UCSD-AML1 (cell line): ENCODE results near the gene SMARCC1.

Source experiments
- DNase-seq: peaks from one replicate; lab custom pipeline; 2025; ENCODE audit not compliant: unreplicated experiment; lab: John Stamatoyannopoulos, UW

SMARCC1 gene

DNA sequence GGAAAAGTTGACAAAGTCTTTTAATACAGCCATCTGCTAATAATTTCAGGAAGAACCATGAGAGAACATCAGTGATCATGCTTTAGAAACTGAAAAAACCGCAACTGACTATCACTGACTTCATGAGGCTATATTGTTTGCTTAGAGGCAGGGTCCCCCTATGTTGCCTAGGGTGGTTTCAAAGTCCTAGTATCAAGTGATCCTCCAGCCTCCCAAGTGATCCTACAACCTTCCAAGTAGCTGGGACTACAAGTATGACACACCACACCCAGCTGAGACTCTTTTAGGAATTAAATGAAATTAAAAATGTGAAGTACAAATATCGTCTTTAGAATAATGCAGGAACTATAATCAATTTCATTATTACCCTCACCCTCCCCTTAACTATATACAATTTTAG is 144.8 kb downstream of the SMARCC1 start:
- DNase-seq = no peak

DNA sequence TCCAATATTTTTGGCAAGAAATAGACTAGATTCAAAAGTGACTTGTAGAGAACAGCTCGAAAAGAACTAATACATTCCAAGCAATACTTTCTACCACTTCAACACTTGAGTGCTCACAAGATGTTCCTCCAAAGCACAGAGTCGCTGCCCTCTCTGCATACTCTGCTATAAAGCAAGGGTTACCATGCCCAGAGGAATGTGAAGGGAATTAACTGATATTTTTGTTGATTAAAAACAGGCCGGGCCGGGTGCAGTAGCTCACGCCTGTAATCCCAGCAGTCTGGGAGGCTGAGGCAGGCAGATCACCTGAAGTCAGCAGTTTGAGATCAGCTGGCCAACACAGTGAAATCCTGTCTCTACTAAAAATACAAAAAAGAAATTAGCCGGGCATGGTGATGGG is 145.5 kb downstream of the SMARCC1 start:
- DNase-seq = no peak

DNA sequence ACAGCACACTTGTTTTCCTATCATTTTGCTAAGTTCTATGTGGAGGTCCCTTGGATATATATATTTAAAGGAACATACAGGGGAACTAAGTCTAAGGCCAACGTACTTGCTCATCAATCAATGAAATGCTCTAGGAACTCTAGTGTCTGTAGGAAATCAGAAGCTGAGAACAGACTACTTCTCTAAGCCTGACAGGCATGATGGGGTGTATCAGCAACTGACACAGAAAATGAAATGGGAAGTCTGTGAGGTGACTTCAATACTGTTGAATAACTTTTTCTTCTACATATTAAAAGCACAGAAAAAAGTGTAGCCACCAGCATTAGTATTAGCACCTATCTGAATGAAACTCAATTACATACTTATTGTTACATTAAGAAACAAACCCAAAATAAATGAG is 146.2 kb downstream of the SMARCC1 start:
- DNase-seq = no peak

DNA sequence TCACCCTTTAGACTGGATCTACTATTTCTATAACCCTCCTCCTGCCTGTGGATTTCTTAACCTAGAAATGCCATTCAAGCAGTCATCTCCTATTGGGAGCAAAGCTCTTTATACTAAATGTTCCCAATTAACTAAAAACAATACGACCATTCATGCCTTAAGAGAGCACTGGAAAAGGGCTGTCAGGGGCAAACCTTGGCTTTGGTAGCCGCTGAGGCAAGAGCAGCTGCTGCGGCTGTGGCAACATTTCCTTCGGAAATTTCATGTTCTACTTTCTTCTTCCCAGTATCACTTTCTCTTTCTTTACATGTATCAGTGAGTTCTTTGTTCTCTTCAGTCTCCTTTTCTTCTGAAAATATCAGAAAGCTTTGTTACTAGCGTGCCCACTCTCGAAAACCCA is 146.7 kb downstream of the SMARCC1 start:
- no peak for DNase-seq

DNA sequence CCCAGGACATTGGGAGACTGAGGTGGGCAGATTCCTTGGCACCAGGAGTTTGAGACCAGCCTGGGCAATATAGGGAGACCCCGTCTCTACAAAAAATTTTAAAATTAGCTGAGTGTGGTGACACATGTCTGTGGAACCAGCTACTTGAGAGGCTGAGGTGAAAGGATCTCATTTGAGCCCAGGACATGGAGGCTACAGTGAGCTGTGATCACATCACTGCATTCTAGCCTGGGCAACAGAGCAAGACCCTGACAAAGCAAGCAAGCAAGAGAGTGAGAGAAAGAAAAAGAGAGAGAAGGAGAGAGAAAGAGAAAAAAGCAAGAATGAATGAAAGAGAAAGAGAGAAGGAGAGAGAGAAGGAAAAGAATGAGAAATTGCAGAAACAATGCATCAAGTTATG is 150.9 kb downstream of the SMARCC1 start:
- DNase-seq = no peak

DNA sequence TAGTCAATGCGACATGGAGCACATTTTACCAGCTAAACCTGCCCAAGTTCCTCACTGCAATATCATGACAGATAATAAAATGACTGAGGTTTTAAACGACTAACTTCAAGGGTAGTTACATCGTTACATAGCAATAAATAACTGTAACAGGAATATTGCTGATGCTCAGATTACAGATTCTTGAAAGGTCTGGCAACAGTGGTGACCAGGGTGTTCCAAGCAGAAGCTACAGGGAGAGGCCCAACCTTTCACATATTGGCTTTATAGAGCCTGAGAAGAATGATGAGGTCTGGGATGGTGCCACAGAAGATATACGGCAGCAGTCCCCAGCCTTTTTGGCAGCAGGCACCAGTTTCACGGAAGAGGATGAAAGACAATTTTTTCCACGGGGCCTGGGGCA is 151.9 kb downstream of the SMARCC1 start:
- no peak for DNase-seq

DNA sequence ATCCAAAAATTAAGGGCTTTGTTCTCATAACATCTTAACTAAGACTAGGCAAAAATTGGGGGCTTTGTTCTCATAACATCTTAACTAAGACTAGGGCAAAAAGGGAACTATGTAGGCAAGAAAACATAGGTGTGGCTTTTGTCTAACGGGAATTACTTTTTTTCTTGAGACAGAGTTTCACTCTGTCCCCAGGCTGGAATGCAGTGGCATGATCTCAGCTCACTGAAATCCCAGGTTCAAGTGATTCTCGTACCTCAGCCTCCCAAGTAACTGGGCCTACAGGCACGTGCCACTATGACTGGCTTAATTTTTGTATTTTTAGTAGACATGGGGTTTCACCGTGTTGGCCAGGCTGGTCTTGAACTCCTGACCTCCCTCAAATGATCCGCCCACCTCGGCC is 153.3 kb downstream of the SMARCC1 start:
- DNase-seq = no peak

DNA sequence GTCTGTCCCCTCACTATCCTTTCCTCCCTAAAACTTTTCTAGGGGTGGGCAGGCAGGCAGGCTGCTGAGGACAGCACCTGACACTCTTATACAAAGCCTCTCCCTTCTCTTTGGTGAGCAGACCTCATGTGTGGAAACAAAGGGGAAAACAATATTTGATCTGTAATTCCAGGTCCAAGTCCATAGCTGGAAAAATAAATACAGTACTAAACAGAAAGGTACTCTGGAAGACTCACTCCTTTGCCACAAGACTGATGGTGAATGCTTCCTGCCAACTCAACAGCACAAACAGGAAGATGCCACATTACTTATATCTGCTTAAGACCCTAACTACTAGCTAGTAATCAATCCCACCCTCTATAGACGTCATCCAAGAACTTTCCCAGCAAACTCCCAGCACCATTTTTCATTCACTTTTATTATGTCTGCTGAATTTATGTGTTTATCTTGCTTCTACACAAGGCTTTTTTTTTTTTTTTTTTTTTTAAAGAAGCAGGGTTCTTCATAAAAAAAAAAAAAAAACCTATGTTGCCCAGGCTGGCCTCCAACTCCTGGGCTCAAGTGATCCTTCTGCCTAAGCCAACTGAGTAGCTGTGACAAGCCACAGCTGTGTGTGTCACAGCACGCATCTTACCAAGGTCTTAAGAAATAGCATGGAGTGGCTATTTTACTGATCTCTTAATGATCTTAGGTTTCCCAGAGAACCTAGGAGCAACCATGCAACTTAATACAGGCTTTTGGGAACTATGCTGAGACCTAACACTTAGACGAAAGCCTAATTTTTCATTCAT is 158.8 kb downstream of the SMARCC1 start:
- DNase-seq = no peak

DNA sequence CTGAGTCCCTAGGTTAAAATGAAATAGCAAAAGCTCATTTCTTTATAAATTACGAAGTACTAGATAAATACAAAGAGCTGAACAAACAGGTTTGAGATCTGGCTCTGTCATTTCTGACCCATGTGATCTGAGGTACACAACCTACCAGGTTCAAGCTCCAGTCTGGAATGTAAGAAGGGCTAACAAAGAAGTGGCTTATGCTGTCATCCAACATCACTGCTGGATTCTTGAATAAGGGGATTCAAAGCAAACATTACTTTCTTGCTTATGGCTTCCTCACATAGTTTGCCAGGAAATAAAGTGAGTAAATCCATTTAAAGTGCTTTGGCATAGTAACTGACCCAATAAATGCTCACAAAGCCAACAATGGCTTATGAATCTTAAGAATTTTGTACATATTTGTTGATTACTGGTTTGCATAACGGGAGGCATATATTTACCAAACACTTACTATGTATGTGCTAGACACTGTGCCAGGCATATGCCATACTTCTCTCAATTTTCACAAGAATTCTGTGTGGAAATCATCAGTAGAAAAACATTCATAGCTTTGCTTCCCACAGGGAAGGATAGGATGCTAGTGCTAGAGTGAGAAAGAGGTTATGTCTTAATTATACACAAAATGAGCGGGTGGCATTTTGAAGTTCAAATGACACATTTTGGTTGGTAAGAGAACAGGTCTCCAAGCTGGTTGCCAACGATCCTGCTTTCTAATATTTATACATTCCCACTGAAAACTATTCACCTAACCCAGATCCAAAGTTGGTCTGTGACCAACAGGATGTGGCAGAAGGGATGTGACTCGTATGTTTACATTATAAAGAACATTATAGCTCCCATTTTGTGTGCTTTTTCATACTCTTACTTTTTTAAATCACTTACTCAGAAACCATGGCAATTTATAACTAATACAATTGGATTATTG is 164.3 kb downstream of the SMARCC1 start:
- DNase-seq = no peak

DNA sequence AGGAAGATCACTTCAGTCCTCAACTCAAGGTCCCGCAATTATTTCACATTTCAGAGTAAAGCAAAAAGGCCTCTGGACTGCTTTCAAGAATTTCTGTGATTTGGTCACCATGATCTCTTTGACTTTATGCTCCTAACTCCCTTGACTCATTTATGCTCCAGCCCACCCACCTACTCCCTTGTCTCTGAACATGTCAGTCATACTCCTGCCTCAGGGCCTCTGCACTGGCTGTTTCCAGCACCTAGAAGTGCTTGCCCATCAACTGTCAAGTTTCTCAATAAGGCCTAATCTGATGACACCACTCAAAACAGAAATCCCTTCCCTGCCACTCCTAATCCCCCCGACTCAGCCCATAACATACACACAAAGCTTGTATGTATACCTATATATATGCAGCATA is 166.9 kb downstream of the SMARCC1 start:
- DNase-seq = no peak

DNA sequence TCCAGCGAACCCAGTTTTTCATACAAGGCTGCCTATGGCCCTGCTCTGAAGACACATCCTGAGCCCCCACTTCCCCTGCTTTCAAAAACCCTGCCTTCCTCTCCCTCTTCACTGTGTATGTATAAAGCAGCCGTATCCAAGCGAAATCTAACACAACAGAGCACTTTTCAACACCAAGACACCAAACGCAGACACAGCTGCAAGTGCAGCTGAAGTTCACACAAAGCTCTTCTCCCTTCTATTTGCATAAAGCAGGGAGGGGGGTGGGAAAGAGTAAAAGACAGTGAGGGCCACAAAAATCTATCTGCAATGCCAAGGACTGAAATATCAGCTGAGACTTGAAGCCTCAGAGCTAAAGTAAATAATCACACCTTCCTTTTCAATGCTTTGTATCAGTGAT is 168.0 kb downstream of the SMARCC1 start:
- no peak for DNase-seq

DNA sequence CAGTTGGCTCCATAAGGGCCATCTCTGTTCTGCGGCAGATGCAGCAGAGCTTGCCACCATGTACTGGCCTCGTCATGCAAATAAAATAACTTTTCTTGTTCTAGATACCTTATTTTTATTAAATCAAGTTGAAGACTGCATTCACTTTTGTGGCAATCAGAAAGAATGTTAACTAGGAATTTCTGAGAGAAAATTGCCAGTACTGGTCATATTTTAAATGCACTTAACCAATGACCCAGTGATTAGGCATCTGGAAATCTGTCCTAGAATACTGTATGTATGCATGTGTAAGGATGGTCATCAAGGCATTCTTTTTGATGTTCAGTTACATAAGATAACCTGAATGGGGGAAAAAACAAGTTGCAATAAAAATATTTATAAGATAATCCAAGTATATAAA is 168.8 kb downstream of the SMARCC1 start:
- no peak for DNase-seq

DNA sequence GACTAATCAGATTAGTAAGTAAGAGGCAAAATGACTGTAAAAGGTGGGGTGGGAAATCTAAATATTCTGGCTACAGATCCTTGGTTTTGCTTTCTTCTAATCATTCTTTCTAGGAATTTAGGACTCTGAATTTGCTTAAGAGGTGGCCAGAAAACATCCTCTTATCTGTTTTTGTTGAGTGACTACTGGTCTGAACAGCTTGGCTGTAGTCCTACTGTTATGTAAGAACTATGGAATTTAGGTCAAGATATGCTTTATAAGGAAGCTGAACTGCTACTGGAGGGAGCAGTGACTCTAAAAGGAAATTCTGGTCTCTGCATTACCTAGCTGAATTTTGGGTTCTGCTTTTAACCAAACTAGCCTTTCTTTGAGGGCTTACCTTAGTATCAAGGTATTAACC is 169.5 kb downstream of the SMARCC1 start:
- no peak for DNase-seq

DNA sequence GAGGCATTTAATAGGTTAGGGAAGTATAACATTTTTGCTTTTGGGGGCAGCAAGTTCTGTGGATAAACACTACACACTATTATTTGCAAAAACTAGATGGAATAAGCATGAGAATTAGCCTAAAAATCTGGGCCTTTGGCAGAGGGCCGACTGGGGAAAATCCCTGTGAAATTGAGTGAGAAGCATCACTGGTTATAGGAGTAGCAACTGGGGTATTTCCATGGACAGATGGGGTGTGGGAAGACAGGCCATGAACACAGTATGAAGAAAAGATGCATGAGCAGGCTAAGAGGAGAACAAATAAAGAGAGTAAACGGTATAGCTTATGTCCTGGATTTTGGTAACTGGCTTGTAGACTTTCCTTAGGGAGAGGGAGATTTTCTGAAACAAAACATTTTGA is 170.1 kb downstream of the SMARCC1 start:
- DNase-seq = no peak

DNA sequence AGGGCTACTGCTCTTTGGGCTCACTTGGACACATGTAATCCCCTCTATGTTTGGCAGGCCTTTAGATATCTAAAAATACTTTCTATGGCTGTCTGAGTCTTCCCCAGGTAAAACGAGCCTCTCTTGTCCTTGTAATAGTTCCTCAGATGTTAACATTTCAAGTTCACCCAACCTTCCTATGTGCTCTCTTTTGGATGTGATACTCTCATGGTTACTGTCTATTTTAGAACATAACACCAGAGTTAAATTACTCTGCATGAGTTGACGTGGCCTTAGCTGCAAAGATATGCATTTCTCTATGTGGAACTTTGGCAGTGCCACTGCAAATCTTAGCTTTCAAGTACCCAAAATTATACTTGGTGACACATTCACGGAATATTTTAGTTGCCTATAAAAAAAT is 171.1 kb downstream of the SMARCC1 start:
- no peak for DNase-seq

DNA sequence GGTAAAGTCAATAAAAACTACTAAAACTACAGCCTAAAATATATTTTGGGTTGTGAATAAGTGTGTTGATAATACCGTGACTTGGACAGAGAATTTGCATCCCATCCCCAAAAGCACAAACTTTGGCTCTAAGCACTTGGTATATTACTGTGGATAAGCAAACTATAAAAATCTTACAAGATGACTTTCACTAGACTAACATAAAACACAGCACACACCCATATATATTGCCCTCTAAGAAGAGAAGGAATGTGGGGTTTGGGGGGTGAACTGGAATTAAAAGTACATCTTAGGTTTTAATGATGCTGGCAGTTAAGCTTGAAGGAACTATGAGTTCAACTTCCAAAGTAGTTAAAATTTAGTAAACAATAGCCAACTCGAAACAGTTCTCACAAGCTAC is 174.4 kb downstream of the SMARCC1 start:
- DNase-seq = no peak

DNA sequence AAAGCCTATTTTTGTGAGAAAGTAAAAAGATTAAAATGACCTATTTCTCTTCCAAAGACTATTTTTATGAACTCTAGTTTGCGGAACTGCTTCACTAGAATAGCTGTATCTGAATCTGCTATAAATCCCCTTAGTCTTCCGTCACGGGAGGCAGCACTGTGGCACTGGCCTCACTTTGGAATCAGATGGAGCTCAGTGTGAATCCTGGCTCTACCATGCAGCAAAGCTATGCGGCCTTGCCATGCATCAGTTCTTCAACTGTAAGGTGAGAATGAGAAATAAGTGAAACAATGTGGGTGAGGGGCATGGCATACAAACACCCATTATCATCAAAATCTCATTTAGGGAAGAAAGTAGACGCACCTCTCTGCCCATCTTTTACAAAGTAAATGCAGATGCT is 175.5 kb downstream of the SMARCC1 start:
- no peak for DNase-seq

DNA sequence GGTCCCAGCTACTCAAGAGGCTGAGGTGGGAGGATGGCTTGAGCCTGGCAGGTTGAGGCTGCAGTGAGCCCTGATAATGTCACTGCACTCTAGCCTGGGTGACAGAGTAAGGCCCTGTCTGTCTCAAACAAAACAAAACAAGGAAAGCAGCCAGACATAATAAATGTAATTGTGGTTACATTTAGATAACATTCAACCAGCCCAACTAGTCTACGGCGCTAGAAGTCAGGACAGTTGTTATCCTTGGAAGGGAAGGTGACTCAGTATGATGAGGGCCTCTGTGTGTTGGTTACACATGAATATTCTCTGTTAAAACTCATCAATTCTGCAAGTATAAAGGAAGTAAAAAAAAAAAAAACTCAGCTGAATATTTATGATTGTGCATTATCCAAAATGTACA is 176.0 kb downstream of the SMARCC1 start:
- no peak for DNase-seq

DNA sequence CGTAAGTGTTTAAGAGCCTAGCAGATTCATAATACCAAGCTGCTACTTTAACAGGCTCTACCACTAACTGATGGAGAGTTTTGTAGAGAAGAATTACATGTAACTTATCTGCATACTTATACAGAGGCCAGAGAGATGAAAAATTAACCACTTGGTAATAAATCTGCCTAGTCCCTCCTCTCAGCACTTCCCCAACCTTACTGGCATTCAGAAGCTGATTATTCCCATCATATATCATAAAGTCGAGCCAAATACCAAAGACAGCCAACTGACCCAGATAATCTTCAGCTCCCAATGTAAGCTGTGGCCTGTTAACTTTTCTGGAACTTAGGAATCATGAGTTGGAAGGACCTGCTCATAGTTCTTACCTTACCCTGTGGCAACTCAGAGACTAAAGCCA is 177.5 kb downstream of the SMARCC1 start:
- DNase-seq = no peak

DNA sequence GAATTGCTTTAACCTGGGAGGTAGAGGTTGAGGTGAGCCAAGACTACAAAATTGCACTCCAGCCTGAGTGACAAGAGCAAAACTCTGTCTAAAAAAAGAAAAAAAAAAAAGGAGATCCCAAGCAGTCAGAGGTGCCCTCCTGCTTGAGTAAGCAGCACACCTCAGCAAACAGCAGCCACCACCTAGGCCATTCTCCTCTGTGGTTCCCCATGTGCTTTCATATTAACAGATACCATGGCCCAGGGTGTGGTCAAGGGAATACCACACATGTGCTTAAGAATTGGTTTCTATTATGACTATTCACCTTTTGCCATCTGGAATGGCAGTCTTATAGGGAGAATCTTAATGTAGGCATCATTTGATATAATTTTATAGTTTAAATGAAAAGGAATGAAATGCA is 178.4 kb downstream of the SMARCC1 start:
- DNase-seq = no peak

DNA sequence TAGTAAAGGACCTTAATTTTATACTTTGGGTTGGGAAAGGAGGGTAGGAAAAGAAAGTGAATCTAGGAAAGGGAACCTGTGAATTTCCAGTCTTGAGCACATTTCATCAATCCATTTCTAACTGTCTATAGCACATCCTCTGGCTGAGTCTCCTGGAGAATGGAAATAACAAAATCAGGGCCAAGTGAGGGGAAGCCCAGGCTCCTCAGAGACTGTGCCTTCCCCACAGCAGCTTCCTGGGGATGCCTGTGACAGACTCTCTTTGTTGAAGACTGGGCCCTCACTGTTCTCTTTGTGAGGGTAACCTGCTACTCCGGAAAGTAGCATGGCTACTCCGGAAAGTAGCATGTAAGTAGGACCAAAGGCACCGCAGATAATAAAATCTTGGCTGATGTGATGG is 180.4 kb downstream of the SMARCC1 start:
- DNase-seq = no peak

DNA sequence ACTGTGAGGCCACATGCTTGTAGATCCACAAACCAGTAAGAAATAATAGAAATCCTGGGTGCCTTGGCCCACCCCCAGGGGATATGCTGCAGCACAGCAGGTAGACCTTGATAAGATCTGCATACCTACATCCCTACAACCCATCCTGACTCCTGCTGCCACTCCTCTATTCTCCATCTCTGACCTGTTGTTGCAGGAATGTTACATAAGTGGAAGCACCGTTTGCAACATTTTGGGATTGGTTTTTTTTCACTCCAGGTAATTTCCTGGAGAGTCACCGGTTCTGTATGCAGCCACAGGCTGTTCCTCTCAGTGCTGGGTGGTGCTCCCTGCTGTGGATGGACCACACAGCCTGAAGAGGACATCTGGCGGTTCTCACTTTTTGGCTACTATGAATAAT is 186.9 kb downstream of the SMARCC1 start:
- DNase-seq = no peak
